Ectodermal cell (in vitro differentiated cells): ENCODE data around the gene S100A1.
A peak's percentile ranks its signal among the peaks of the same experiment; 100 is the strongest.

Experiments used
- H3K27ac ChIP-seq: 2 replicates; pipeline ENCODE4 v1.7.0; 2013; ENCODE audit warnings: mild to moderate bottlenecking, low read depth, low read length; ENCODE audit not compliant: insufficient read depth, poor library complexity, severe bottlenecking
- H3K27me3 ChIP-seq: 2 replicates; pipeline ENCODE4 v1.7.0; 2013; ENCODE audit warnings: mild to moderate bottlenecking, low read length; ENCODE audit not compliant: insufficient read depth, control insufficient read depth, poor library complexity, severe bottlenecking
- H3K36me3 ChIP-seq: one replicate; pipeline ENCODE4 v1.7.0; 2013; ENCODE audit warnings: low read length; ENCODE audit not compliant: control insufficient read depth, insufficient read depth
- H3K4me1 ChIP-seq: one replicate; pipeline ENCODE4 v1.7.0; 2013; ENCODE audit warnings: low read length; ENCODE audit not compliant: control insufficient read depth, insufficient read depth
- H3K4me3 ChIP-seq: 2 replicates; pipeline ENCODE4 v1.7.0; 2013; ENCODE audit warnings: low read depth, low read length, control low read depth; ENCODE audit not compliant: insufficient read depth
- H3K9me3 ChIP-seq: 2 replicates; pipeline ENCODE4 v1.7.0; 2013; ENCODE audit warnings: mild to moderate bottlenecking, low read length, moderate library complexity; ENCODE audit not compliant: control insufficient read depth
- WGBS, 2 experiments: methylation state at CpG; one replicate each; pipeline ENCODE4 v1.1.7; 2013; ENCODE audit warnings: missing lambda C conversion rate in 2 of 2; 5-methylcytosine and 5-hydroxymethylcytosine counted together

The S100A1 gene

DNA sequence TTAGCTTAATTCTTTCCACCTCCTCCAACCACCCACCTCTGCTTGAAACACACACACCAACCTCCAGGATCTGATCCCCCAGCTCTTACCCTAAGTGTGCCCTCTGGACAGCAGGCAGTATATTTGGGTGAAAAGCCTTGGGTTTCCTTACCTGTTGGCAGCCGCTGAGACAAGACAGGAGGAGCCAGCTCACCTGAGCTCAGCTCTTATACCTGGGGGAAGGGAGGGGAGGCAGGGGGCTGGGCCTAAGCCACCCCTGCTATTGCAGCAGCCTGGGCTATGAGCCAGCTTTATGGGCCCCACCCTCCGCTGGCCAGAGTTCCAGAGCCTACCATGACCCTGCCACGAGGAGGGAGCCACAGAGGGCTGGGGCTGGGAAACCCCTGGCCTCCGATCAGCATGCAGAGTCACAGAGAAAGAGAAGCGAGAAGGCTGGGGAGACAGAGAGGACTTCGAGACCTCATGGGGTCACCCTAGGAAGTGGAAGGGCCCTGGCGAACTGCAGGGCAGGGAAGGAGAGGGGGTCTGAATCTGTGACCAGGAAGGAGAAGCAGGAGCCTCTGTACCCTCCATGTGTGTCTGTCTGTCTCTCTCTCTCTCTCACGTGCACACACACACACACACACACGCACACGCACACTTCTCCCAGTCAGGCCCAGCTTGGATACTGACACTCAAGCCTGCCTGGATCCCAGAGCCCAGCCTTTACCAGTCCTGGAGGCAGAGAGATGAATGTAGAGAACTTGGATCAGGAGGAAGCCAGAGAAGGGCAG is 11.9 kb upstream of the S100A1 start, which contains the start of gene S100A14:
Gene S100A14 (minus strand): TSS at position 182 of the 773 bp plus-strand sequence. CDS start 467 bp downstream, outside the sequence.
- H3K27ac ChIP-seq: no peak within 1 kb of the TSS
- H3K4me3 ChIP-seq: no peak within 1 kb of the TSS
- peaks cover 16% of the 10 kb centered on the region for H3K4me1 ChIP-seq
- H3K27me3 ChIP-seq: no peaks in the 10 kb centered on the region
- H3K9me3 ChIP-seq: no peaks in the 10 kb centered on the region
- 85 to 88% methylated on average over 10 of the region's 10 CpGs for WGBS, 2 experiments
- H3K36me3 ChIP-seq: peaks cover 11% of the 10 kb centered on the region

GRCh38 chr1:153616917-153617311 is 11.3 kb upstream of the S100A1 start:
- Histone ChIP-seq H3K4me1 (peaks cover 10% of the 10 kb centered on the region), H3K27me3 (no peaks in the 10 kb centered on the region), H3K9me3 (no peaks in the 10 kb centered on the region), H3K4me3 (no peak overlapping the region), H3K27ac (no peak overlapping the region), H3K36me3 (peaks cover 11% of the 10 kb centered on the region)
- WGBS, 2 experiments: 87 to 89% methylated on average over 5 of the region's 5 CpGs

GRCh38 chr1:153617663-153618062 is 10.6 kb upstream of the S100A1 start:
- 94 to 95% methylated on average over 6 of the region's 6 CpGs for WGBS, 2 experiments
- Histone ChIP-seq H3K27ac (no peak overlapping the region), H3K9me3 (no peaks in the 10 kb centered on the region), H3K27me3 (no peaks in the 10 kb centered on the region), H3K4me1 (peaks cover 2% of the 10 kb centered on the region), H3K4me3 (no peak overlapping the region), H3K36me3 (peaks cover 14% of the 10 kb centered on the region)

GRCh38 chr1:153619171-153619570 is 9.1 kb upstream of the S100A1 start:
- WGBS, 2 experiments: 92 to 95% methylated on average over 6 of the region's 6 CpGs
- H3K27me3 ChIP-seq: no peaks in the 10 kb centered on the region
- no peak overlapping the region for H3K4me3 ChIP-seq
- no peaks in the 10 kb centered on the region for H3K9me3 ChIP-seq
- H3K4me1 ChIP-seq: no peaks in the 10 kb centered on the region
- H3K36me3 ChIP-seq: peaks cover 16% of the 10 kb centered on the region
- H3K27ac ChIP-seq: no peak overlapping the region

DNA sequence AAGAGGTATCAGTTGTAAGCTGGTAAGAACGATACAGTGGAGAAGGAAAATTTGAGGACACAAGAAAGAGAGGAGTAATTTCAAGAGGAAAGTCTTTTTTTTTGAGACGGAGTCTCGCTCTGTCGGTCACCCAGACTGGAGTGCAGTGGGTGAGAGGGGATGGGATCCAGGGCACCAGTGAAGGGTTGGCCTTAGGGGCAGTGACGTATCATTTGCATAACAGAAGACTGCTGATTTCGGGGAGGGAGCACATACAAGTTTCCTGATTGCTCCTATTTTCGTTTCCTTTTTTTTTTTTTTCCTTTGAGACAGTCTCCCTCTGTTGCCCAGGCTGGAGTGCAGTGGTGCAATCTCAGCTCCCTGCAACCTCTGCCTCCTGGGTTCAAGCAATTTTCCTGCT is 5.1 kb upstream of the S100A1 start:
- H3K27me3 ChIP-seq: no peaks in the 10 kb centered on the region
- peaks cover 6% of the 10 kb centered on the region for H3K4me1 ChIP-seq
- no peak overlapping the region for H3K27ac ChIP-seq
- 54% methylated on average over 7 of the region's 7 CpGs for WGBS, 2 experiments
- peaks cover 16% of the 10 kb centered on the region for H3K36me3 ChIP-seq
- H3K9me3 ChIP-seq: no peaks in the 10 kb centered on the region
- no peak overlapping the region for H3K4me3 ChIP-seq

GRCh38 chr1:153624965-153625611 is 3.1 kb upstream of the S100A1 start:
- Histone ChIP-seq H3K9me3 (no peaks in the 10 kb centered on the region), H3K27ac (no peak overlapping the region), H3K4me1 (peaks cover 12% of the 10 kb centered on the region), H3K27me3 (no peaks in the 10 kb centered on the region), H3K4me3 (no peak overlapping the region), H3K36me3 (peaks cover 5% of the 10 kb centered on the region)
- 94 to 96% methylated on average over 10 of the region's 10 CpGs for WGBS, 2 experiments

- 81 to 83% methylated on average over 3 of the region's 3 CpGs for WGBS, 2 experiments
- H3K27me3 ChIP-seq: no peaks in the 10 kb centered on the region
- H3K4me1 ChIP-seq: peaks cover 12% of the 10 kb centered on the region
- H3K27ac ChIP-seq: no peak overlapping the region
- H3K4me3 ChIP-seq: peak overlapping the region; percentile 56
- no peaks in the 10 kb centered on the region for H3K9me3 ChIP-seq
- H3K36me3 ChIP-seq: peaks cover 5% of the 10 kb centered on the region
Measured at GRCh38 chr1:153626477-153626903, 1.7 kb upstream of the S100A1 start.

DNA sequence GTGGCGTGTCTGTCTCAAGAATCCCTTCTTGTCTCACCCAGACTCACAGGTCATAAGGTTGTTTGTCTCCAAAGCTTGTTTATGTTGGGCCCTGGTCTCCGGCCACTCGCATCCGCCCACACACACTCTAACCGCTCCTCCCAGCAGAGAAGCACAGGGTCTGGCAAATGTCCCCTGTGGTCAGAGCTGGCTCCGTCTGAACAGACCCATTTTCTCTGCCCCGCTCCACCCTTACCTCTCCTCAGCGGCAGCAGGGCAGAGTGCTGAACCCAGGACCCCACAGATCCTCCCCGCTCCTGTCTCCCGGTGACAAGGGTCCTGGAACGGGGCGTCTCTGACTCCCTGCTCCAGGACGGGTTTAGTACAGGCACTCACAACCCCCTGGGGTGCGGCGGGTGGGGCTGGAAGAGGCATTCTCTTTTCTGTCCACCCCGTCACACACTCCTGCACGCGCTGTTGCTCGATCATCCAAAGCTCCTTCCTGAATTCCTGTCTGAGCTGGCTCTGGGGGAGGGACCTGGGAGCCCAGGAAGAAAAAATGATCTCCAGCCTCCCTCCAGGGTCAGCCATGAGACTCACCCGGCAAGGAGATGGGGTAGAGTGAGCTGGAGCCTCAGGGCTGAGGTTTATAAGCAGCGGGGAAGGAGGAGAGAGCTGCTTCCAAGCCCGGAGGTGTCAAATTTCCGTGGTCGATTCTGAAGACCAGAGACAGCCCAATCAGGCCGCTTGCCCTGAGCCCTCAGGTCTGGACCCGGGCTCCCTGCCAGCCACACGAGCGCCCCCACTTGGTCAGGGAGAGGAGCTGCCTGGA is 1.1 kb upstream of the S100A1 start, which contains the start of gene S100A13:
Gene S100A13 (minus strand): TSS at position 602 of the 811 bp plus-strand sequence. CDS start 1,033 bp downstream, outside the sequence.
- Histone ChIP-seq H3K36me3 (peaks cover 5% of the 10 kb centered on the region), H3K4me3 (peak within 1 kb of the TSS; percentile 56), H3K27me3 (no peaks in the 10 kb centered on the region), H3K4me1 (peaks cover 12% of the 10 kb centered on the region), H3K9me3 (no peaks in the 10 kb centered on the region), H3K27ac (peak within 1 kb of the TSS; percentile 78)
- 5 to 6% methylated on average over 28 of the region's 28 CpGs for WGBS, 2 experiments

DNA sequence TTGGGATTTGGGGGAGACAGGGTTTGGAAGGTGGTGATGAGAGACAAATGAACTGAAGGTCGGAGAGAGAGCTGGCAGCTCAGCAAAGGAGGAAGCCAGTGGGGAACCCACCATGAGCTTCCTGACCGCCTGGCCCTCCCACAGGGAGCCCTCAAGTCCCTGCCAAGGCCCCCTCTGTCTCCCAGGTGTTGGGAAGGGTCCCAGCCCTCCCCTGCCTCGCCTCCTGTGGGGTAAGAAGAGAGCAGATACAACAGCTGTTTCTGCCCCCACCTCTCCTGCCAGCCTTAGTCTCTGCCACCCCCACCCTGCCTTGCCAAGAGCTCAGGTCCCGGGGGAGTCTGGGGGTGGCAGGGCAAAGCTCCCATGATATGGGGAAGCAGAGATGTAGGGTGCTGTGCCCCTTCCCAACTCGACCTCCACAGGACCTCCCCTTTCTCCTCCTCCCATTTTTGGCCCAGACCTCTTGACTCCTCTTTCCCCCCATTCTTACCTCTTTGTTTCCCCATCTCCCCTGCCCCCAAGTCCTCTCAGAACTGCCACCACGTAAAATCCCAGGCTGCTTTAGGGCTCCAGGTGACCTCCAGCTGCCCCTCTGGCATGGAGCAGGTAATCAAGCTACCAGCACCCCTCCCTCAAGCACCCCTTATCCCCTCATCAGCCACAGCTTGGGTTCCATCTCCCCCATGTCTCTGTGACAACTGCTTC is 556 bp downstream of the S100A1 start:
- WGBS, 2 experiments: 87 to 89% methylated on average over 6 of the region's 6 CpGs
- H3K4me3 ChIP-seq: no peak overlapping the region
- no peak overlapping the region for H3K27ac ChIP-seq
- H3K9me3 ChIP-seq: no peaks in the 10 kb centered on the region
- peaks cover 12% of the 10 kb centered on the region for H3K4me1 ChIP-seq
- H3K36me3 ChIP-seq: no peaks in the 10 kb centered on the region
- no peaks in the 10 kb centered on the region for H3K27me3 ChIP-seq
